ENCODE measurements around the gene ARPC1A. TPM values are rescaled to one million over a fixed set of nuclear protein-coding genes. Genes with fewer than 3 reads are reported as not detected.

The ARPC1A gene
- total RNA-seq, 1 donor from 2014 or later, result 140 TPM

DNA sequence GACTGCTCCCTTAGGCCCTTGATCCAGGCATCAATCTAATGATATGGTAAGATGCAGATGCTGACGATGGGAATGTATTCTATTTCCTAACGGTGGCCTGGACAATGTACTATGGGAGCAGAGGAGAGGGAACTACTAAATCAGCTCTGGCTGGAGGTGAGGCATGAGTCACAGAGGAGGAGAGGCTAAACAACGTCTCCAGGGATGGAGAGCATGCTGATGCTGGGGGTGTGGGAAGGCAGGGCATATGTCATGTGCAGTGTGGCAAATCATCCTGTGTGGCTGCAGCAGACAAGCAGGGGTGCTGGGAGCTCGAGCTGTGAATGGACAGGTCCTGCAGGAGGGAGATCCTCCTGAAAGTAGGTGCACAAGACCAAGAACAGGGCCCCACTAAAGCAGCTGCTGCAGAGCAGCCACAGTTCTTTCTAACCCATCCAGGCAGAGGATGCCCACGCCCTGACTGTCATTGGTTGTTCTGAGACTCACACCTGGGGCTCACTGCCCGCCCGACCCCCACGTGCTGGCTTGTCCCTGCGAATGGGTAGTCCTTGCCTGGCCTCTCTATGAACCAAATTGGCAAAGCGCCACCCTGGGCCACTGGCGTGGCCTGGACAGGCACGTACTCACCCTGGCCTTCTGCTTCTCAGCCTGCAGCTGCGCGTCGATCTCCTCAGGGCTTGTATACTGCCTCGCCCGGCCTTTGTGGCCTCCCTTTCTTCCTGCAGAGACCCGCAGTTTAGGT lies 78.7 kb downstream of the ARPC1A start:
- H3K27ac Mint-ChIP-seq, result peak overlapping the region; percentile 48
- H3K36me3 Mint-ChIP-seq (ENCODE audit: insufficient read depth), result peaks cover 21% of the 10 kb centered on the region
- DNase-seq (ENCODE audit: low spot score, unreplicated experiment), result no peak
- H3K4me3 Mint-ChIP-seq (ENCODE audit: low read depth), result no peak overlapping the region
- no peaks in the 10 kb centered on the region for H3K27me3 Mint-ChIP-seq
- TF ChIP-seq, protein P1, sequence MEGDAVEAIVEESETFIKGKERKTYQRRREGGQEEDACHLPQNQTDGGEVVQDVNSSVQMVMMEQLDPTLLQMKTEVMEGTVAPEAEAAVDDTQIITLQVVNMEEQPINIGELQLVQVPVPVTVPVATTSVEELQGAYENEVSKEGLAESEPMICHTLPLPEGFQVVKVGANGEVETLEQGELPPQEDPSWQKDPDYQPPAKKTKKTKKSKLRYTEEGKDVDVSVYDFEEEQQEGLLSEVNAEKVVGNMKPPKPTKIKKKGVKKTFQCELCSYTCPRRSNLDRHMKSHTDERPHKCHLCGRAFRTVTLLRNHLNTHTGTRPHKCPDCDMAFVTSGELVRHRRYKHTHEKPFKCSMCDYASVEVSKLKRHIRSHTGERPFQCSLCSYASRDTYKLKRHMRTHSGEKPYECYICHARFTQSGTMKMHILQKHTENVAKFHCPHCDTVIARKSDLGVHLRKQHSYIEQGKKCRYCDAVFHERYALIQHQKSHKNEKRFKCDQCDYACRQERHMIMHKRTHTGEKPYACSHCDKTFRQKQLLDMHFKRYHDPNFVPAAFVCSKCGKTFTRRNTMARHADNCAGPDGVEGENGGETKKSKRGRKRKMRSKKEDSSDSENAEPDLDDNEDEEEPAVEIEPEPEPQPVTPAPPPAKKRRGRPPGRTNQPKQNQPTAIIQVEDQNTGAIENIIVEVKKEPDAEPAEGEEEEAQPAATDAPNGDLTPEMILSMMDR (IDR thresholded peaks at IDR 0.05; ENCODE audit: unreplicated experiment), result no peak
- peaks cover 19% of the 10 kb centered on the region for H3K4me1 Mint-ChIP-seq (ENCODE audit: low read depth)
- H3K9me3 Mint-ChIP-seq (ENCODE audit: low read depth), result no peaks in the 10 kb centered on the region

DNA sequence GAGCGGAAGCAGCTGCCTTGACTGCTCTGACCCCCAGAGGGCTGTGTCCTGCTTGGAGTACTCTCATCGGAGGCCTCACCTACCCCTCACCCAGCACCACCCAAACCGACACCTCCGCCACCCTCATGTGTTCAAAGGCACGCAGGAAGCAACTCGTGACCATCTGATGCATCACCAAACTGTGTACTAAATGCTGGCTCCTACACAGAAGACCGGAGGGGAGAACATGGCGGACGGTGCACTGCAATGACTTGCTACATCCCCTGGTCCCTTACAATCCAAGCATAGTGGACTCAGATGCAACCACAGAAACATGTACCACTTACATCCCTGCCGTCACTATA lies 79.3 kb downstream of the ARPC1A start:
- Mint-ChIP-seq H3K36me3 (ENCODE audit: insufficient read depth) (peaks cover 21% of the 10 kb centered on the region), H3K4me3 (ENCODE audit: low read depth) (no peak overlapping the region), H3K27ac (no peak overlapping the region), H3K27me3 (no peaks in the 10 kb centered on the region), H3K9me3 (ENCODE audit: low read depth) (no peaks in the 10 kb centered on the region), H3K4me1 (ENCODE audit: low read depth) (peaks cover 22% of the 10 kb centered on the region)
- TF ChIP-seq, protein P1 (IDR thresholded peaks at IDR 0.05; ENCODE audit: unreplicated experiment), result no peak
- DNase-seq (ENCODE audit: low spot score, unreplicated experiment), result no peak

DNA sequence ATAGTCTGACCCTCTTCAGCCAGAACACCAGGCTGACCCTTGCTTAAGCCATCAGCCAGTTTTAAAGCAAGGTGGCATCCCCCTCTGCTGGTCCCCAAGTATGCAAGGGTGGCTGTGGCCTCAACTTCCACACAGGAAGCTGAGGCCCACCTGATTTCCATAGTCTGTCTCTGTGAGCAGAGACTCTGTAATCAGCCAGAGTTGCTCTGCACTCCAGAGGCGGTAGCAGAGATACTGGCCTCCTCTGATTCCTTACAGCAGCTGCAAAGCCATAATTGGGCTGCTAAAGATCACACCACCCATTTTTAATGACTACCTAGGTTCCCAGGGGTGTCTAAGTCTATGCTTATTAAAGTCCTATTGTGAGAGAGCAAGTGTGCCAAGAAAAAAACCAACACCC lies 80.9 kb downstream of the ARPC1A start:
- DNase-seq (ENCODE audit: low spot score, unreplicated experiment), result no peak
- Mint-ChIP-seq H3K4me3 (ENCODE audit: low read depth) (peak overlapping the region; percentile 93), H3K9me3 (ENCODE audit: low read depth) (no peaks in the 10 kb centered on the region), H3K27ac (peak overlapping the region; percentile 52), H3K36me3 (ENCODE audit: insufficient read depth) (peaks cover 19% of the 10 kb centered on the region), H3K27me3 (no peaks in the 10 kb centered on the region), H3K4me1 (ENCODE audit: low read depth) (peaks cover 27% of the 10 kb centered on the region)
- TF ChIP-seq, protein P1 (IDR thresholded peaks at IDR 0.05; ENCODE audit: unreplicated experiment), result no peak

DNA sequence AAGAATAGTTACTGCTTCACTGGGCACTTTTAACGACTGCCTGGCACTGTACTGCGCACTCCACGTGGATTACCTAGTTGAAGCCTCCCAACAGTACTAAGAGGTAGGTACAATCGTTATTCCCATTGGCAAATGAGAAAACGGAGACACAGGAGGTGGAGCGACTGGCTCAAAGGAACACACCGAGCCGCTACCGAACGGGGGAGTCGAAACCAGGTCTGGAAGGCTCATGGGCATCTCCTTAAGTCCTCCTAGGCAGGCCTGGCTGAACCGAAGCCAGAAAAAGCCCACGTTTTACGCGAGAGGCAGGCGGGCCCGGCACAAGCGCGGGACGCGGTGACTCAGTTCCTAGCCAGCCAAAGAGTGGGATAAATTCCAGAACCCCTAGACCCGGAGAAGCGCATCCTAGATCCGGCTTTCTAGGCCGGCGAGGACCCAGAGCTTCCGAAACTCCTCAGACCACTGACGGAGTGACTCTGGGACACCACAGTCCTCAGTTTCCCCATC lies 82.2 kb downstream of the ARPC1A start:
- peak overlapping the region; percentile 93 for H3K4me3 Mint-ChIP-seq (ENCODE audit: low read depth)
- DNase-seq (ENCODE audit: low spot score, unreplicated experiment), result no peak

DNA sequence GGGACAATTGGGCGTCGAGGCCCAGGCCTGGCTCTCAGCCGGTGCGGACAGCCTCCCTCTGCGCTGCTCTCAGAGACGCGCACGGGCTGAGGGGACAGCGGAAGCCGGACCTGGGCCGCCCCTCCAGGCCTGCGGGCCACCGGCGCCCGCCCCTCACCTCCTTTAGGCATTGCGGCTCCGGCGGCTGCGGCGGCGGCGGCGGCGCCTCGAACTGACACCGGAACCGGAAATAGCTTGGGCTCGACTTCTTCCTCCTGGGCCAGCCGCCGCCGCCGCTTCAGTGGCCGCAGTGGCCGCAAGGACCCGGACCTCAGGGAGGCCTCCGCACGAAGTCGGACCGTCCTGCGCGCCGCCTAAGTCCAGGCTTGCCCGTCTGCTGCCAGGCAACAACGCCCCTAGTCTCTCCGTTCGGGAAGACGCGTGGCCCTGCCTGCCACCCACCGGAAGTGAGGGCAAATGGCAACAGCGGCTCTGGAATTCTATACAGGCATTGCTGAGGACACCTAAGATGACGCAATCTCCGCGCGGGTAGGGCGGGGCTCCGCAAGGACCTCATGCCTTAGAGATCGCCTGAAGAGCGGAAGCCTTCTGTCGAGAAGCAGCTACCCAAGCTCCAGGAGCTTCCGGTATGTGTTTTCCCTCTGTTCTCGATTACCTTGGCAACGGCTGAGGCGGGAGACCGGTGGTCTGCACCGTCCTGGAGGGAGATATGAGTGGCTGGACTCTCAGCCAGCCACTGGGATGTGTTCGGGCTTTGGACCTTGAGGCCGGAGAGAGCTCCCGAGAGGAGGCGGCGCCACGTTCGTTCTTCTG lies 82.9 kb downstream of the ARPC1A start, which contains the start of the genes BUD31 and PDAP1:
TSS of gene BUD31 (plus strand) at position 591 of the 813 bp plus-strand sequence. CDS start 2,124 bp downstream, outside the sequence.
TSS of gene PDAP1 (minus strand) at position 219 of the 813 bp plus-strand sequence. CDS start at position 170, 49 bp downstream.
- no peaks in the 10 kb centered on the region for H3K9me3 Mint-ChIP-seq (ENCODE audit: low read depth)
- H3K36me3 Mint-ChIP-seq (ENCODE audit: insufficient read depth), result peaks cover 20% of the 10 kb centered on the region
- peak within 1 kb of the TSS; percentile 100 for H3K27ac Mint-ChIP-seq
- H3K27me3 Mint-ChIP-seq, result no peaks in the 10 kb centered on the region
- TF ChIP-seq, protein P1 (IDR thresholded peaks at IDR 0.05; ENCODE audit: unreplicated experiment), result peak; percentile 17
- H3K4me3 Mint-ChIP-seq (ENCODE audit: low read depth), result peak within 1 kb of the TSS; percentile 93
- DNase-seq (ENCODE audit: low spot score, unreplicated experiment), result peak; percentile 82
- peaks cover 27% of the 10 kb centered on the region for H3K4me1 Mint-ChIP-seq (ENCODE audit: low read depth)

More for the DNA sequence above, 82.2 kb downstream of the ARPC1A start:
- Mint-ChIP-seq H3K27me3 (no peaks in the 10 kb centered on the region), H3K4me1 (ENCODE audit: low read depth) (peaks cover 27% of the 10 kb centered on the region), H3K36me3 (ENCODE audit: insufficient read depth) (peaks cover 19% of the 10 kb centered on the region), H3K27ac (peak overlapping the region; percentile 100), H3K9me3 (ENCODE audit: low read depth) (no peaks in the 10 kb centered on the region)
- TF ChIP-seq, protein P1 (IDR thresholded peaks at IDR 0.05; ENCODE audit: unreplicated experiment), result no peak

Data from progenitor cell of endocrine pancreas (in vitro differentiated cells).